Ishikawa (cell line): ENCODE data around the gene SLC45A1.

Experiments
- CEBPB ChIP-seq: IDR thresholded peaks from 2 replicates; pipeline ENCODE4 v1.6.1; 2012
- CREB1 ChIP-seq: IDR thresholded peaks from 2 replicates; pipeline ENCODE4 v1.6.1; 2012; ENCODE audit warnings: low read depth
- EGR1 ChIP-seq: IDR thresholded peaks from 2 replicates; pipeline ENCODE4 v1.6.1; 2012
- EP300 ChIP-seq: IDR thresholded peaks from 2 replicates; pipeline ENCODE4 v1.6.1; 2012; ENCODE audit warnings: borderline replicate concordance
- FOXM1 ChIP-seq: IDR thresholded peaks from 2 replicates; pipeline ENCODE4 v1.6.1; 2012; ENCODE audit warnings: low read depth, borderline replicate concordance
- NFIC ChIP-seq: IDR thresholded peaks from 2 replicates; pipeline ENCODE4 v1.6.1; 2012
- RAD21 ChIP-seq: IDR thresholded peaks from 2 replicates; pipeline ENCODE4 v1.6.1; 2012; ENCODE audit warnings: low read depth
- TAF1 ChIP-seq: IDR thresholded peaks from 2 replicates; pipeline ENCODE4 v1.6.1; 2012; ENCODE audit warnings: low read depth, mild to moderate bottlenecking
- TCF12 ChIP-seq: IDR thresholded peaks from 2 replicates; pipeline ENCODE4 v1.6.1; 2012; ENCODE audit warnings: low read depth
- TEAD4 ChIP-seq: IDR thresholded peaks from 2 replicates; pipeline ENCODE4 v1.6.1; 2012
- YY1 ChIP-seq: IDR thresholded peaks from 2 replicates; pipeline ENCODE4 v1.6.1; 2012; ENCODE audit warnings: low read depth
- ZBTB7A ChIP-seq: IDR thresholded peaks from 2 replicates; pipeline ENCODE4 v1.6.1; 2012; ENCODE audit warnings: low read depth
- TF ChIP-seq, protein P1 (sequence below): IDR thresholded peaks from 2 replicates; pipeline ENCODE4 v1.6.1; 2012; ENCODE audit warnings: low read depth, mild to moderate bottlenecking
- TF ChIP-seq, protein P2 (sequence below): IDR thresholded peaks from 2 replicates; pipeline ENCODE4 v1.6.1; 2012
- TF ChIP-seq, protein P3 (sequence below): IDR thresholded peaks from 2 replicates; pipeline ENCODE4 v1.6.1; 2012

SLC45A1 gene

DNA sequence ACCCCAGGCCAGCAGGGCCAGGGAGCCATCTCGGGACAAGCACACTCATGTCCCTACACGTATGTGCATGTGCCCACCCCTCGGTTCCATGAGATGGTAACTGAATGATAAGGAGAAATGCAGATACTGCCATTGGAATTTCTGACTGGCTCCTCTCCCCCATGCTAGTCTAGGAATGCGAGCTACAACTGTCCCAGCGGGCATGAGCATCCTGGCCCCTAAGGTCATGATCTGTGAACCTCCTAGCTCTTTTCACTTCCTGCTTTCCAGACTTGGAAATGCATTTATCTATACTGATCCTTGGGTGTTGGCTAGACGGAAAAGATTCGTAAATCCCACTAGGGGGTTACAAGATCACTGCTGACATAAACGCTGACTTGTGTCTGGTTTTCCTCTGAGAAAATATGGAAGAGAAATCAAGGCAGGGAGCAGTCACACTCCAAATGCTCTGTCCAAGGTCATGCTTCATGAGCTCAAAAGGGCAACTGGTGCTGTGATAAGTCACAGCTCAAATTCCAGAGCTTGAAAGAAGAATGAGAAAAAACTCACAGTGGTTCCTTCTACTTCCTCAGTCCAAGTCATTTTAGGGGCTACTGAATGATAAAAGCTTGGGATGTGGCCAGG is 49.8 kb downstream of the SLC45A1 start:
- no peak for TF ChIP-seq CREB1
- no peak for TF ChIP-seq TEAD4
- no peak for TF ChIP-seq FOXM1
- TF ChIP-seq RAD21: no peak
- no peak for TF ChIP-seq EGR1
- TF ChIP-seq TAF1: no peak
- TF ChIP-seq, protein P1, sequence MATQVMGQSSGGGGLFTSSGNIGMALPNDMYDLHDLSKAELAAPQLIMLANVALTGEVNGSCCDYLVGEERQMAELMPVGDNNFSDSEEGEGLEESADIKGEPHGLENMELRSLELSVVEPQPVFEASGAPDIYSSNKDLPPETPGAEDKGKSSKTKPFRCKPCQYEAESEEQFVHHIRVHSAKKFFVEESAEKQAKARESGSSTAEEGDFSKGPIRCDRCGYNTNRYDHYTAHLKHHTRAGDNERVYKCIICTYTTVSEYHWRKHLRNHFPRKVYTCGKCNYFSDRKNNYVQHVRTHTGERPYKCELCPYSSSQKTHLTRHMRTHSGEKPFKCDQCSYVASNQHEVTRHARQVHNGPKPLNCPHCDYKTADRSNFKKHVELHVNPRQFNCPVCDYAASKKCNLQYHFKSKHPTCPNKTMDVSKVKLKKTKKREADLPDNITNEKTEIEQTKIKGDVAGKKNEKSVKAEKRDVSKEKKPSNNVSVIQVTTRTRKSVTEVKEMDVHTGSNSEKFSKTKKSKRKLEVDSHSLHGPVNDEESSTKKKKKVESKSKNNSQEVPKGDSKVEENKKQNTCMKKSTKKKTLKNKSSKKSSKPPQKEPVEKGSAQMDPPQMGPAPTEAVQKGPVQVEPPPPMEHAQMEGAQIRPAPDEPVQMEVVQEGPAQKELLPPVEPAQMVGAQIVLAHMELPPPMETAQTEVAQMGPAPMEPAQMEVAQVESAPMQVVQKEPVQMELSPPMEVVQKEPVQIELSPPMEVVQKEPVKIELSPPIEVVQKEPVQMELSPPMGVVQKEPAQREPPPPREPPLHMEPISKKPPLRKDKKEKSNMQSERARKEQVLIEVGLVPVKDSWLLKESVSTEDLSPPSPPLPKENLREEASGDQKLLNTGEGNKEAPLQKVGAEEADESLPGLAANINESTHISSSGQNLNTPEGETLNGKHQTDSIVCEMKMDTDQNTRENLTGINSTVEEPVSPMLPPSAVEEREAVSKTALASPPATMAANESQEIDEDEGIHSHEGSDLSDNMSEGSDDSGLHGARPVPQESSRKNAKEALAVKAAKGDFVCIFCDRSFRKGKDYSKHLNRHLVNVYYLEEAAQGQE: no peak
- TF ChIP-seq EP300: no peak
- no peak for TF ChIP-seq CEBPB
- TF ChIP-seq, protein P2, sequence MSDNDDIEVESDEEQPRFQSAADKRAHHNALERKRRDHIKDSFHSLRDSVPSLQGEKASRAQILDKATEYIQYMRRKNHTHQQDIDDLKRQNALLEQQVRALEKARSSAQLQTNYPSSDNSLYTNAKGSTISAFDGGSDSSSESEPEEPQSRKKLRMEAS: no peak
- TF ChIP-seq, protein P3, sequence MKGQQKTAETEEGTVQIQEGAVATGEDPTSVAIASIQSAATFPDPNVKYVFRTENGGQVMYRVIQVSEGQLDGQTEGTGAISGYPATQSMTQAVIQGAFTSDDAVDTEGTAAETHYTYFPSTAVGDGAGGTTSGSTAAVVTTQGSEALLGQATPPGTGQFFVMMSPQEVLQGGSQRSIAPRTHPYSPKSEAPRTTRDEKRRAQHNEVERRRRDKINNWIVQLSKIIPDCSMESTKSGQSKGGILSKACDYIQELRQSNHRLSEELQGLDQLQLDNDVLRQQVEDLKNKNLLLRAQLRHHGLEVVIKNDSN: no peak
- no peak for TF ChIP-seq ZBTB7A
- TF ChIP-seq NFIC: no peak
- TF ChIP-seq TCF12: no peak
- TF ChIP-seq YY1: no peak

DNA sequence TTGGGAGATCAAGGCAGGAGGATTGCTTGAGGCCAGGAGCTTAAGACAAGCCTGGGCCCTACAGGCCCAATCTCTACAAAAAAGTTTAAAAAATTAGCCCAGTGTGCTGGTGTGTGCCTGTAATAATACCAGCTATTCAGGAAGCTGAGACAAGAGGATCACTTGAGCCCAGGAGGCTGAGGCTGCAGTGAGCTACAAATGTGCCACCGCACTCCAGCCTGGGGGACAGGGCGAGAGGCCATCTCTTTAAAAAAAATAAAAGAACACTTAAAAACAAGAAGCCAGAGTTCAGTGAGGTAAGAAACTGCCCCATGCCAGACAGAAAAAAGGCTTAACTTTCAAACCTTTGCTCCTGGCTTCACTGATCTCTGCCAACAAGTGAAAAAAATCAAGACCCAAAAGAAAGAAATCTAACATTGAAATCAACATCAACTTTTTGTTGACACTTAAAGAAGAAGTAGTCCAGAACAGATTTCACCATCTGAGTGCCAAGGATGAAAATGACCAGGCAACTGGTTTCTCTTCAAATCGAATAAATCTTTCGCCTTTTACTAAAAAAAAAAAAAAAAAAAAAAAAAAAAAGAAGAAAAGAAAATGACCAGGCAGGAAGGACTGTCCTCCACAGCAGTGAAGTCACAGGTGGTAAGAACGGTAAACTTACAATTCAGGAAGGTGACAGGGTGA is 51.2 kb downstream of the SLC45A1 start:
- TF ChIP-seq, protein P3: no peak
- no peak for TF ChIP-seq YY1
- TF ChIP-seq NFIC: no peak
- TF ChIP-seq CREB1: no peak
- TF ChIP-seq CEBPB: no peak
- TF ChIP-seq TEAD4: no peak
- TF ChIP-seq, protein P1: no peak
- no peak for TF ChIP-seq FOXM1

DNA sequence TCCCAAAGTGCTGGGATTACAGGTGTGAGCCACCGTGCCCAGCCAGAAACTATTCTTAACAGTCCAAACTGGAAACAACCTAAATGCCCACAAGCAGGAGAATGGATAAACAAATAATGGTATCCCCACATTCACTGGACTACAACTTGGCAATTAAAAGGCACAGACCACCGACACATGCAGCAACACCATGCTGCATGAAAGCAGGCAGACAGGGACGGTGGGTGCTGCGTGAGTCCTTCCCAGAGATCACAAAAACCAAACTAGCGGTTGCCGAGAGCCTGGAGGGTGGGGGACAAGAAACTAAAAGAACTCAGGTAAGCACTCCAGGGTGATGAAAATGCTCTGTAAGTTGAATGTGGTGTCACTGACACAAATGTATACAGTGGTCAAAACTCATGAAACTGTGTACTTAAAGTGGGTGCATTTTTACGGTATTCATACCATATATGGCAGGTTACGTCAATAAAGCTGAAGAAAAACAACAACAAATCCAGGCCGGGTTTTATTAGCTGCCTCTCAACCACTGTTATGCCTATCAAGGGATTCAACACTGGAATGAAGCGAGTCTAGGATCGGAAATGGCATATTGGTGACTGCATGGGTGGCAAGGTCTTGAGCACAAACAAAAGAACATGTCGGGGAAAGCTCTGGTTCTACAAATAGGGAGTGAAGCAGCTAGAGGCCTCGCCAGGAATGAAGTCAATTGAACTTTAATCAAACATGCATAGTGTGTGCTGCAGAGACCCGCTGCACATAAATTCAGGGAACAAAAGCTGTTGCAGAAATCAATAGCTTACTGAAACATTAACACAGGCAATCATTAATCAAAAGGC is 52.4 kb downstream of the SLC45A1 start:
- no peak for TF ChIP-seq CREB1
- no peak for TF ChIP-seq TAF1
- TF ChIP-seq EGR1: no peak
- TF ChIP-seq EP300: no peak
- no peak for TF ChIP-seq RAD21

DNA sequence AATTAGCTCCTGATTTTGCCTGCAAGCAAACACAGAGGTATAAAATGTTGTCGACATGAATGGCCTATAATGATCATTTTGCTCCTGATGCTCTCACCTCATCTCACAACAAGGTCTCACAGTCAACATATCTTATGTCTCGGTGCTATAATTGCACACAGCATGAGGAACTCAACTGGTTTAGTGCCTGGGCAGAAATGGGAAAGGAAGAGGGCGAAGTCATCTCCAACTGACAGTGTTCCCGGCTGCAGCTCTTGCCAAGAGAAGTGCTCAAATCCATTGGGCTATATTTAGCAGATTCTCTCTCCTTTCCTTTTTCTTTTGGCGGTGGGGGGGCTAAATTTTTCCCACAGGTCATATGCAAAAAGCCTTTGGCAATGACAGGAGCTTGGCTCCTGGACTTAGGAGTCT is 53.0 kb downstream of the SLC45A1 start:
- TF ChIP-seq EGR1: no peak
- TF ChIP-seq TEAD4: no peak
- TF ChIP-seq NFIC: no peak
- TF ChIP-seq, protein P3: no peak
- TF ChIP-seq, protein P2: no peak
- TF ChIP-seq TAF1: no peak
- no peak for TF ChIP-seq RAD21
- TF ChIP-seq CREB1: no peak
- no peak for TF ChIP-seq ZBTB7A
- TF ChIP-seq, protein P1: no peak
- TF ChIP-seq CEBPB: no peak
- TF ChIP-seq EP300: no peak
- no peak for TF ChIP-seq YY1
- no peak for TF ChIP-seq TCF12
- no peak for TF ChIP-seq FOXM1
